Fibroblast of gingiva (primary cell): ENCODE measurements around the gene TOX4.

Experiments used
- DNase-seq: peaks from one replicate; pipeline ENCODE4 v3.0.0-alpha.2; 2011; ENCODE audit warnings: low read depth

The TOX4 gene

DNA sequence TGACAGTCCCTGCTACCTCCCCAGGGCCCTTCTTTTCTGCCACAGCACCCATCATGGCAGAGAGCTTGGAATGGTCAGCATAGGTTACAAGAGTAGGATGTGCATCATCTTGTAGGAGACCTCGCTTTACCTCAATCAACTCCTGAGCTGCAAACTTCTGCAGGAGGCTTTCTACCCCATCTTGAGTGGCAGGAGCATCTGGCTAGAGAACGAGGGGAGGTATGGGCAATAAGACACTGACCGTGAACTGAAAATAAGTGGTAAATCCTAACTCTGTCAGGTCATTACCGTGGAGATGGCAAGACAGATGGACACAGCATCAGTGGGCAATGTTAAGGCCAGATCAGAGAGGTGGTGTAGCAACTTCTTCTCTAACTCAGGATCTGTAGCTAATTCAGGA lies 26.4 kb downstream of the TOX4 start:
- DNase-seq: no peak

DNA sequence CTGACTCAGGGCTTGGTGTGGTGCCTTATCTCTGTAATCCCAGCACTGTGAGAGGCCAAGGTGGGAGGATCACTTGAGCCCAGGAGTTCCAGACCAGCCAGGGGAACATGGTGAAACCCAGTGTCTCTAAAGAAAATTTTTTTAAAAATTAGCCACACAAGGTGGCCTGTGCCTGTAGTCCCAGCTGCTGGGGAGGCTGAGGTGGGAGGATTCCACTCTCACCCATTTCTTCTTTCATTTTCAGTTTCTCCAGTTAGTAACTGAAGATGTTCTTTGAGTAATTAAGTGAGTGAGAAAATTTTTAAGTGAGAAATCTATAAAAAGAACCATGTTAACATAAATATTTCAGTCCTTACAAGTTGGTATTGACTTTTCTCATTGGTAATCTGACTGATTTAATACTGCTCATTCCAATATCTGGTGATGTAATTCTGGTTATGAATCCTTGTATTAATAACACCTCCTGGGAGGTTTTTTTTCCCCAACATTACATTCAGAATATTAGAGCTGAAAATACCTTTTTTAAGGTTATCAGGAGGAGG lies 28.1 kb downstream of the TOX4 start:
- no peak for DNase-seq

DNA sequence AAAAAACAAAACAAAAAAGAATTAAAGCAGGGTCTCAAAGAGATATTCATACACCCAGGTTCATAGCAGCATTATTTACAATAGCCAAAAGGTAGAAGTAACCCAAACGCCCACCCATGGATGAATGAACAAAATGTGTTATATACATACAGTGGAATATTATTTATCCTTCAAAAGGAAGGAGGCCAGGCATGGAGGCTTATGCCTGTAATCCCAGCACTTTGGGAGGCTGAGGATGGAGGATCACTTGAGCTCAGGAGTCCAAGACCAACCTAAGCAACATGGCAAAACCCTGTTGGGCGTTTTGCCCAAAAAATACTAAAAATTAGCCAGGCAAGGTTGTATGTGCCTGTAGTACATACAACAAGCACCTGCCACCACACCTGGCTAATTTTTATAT lies 29.6 kb downstream of the TOX4 start:
- no peak for DNase-seq

DNA sequence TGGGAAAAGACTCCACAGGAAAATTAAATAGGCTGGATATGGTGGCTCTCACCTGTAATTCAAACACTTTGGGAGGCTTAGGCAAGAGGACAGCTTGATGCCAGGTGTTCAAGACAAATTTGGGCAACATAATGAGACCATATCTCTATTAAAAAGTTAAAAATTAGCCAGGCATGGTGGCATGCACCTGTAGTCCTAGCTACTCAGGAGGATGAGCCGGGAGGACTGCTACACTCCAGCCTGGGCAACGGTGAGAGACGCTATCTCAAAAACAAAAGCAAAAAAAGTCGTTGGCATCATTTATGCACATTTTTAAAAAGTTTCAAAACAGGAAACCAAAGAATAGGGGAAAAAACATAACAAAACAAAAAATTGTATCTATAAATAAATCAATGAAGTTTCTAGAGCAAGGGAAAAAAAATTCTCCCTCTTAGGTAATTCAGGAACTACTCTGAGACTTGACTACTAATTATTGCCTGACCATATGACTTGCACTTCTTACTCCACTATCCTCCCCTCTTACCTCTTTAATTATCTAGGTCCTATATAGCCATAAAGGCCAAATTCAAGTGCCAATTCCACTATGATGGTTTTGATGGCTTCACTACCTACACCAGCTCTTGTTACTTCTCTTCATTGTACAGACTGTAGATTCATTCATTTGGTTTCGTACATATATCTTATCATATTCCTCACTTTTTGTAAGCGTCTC lies 32.6 kb downstream of the TOX4 start:
- DNase-seq: no peak

DNA sequence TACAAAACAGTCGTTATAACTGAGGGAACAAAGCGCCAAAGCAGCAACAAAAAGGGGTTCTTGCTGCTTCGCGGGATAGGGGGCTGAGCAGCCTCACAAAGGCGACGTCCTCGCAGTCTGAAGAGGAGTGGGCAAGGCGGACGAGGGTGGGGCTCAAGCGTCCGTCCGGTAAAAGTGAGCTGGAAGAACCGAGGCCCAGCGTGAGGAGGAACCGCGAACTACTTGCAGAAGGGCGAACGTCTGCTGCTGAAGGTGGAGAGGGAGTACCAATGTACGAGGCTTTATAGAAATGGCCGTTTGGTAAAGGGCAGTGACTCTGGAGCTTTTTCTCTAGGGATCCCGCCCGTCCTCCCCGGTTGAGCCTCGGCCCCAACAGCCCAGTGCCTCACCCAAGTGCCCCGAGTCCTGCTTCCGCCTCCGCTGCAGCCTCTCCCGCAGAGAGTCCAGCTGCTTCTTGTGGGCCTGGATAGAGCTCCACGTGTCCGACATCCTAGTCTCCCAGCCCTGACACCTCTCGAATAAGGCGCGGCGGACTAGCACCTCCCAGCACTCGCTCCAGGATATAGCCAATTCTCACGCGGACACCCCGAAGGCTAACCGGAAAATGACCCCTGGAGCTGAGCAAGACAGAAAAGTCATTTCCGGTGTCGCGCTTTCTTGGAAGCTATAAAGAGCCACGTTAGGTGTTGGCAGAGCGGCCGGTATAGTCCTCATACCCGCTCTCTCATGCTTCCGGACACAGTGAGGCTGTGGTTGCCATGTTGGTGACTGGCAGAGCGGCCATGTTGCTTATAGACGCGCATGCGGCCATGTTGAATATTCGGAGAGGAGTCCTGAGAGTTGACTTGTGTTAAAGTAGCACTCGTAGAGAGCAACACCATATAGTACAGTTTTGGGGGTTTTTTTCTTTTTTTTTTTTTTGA lies 34.0 kb downstream of the TOX4 start, which contains the start of gene METTL3:
Gene METTL3, minus strand, starts transcription at position 606 of the 923 bp plus-strand sequence. Its CDS starts 117 bp downstream, at position 489.
- DNase-seq: peak; percentile 99

DNA sequence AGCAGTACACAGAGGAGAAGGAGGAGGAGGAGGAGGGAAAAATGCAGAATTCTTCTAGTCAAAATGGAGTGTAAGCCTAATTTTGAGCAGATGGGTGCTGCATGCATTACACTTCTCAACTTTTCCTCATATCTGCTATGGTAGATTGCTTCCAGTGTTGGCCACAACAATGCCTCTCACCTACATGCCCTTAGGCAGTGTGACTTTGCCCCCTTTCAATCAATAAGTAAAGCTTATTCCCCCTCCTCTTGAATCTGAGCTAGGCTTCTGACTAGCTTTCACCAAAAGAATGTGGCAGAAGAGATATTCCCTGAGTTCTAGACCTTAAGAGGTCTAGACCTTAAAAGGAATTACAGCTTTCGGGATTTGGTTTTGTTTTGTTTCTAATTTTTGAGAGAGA lies 37.3 kb downstream of the TOX4 start:
- DNase-seq: no peak

DNA sequence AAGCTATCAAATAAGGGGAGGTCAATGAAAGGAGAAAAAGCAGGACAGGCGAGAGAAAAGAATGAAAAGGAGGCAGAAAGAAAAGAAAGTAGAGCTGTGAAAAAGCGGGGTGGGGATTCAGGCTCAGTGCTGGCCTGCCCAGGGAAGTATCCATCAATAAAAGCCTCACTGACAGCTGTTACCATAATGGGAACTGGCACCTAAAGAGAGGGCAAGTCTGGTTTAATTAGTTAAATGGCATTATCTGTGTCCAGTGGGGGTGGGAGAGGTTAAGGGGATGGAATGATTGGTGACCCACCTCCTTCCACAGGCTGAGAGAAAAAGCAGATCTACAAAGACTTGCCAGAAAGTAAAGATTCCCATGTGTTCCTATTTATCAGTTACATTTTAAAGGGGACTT lies 41.7 kb downstream of the TOX4 start:
- no peak for DNase-seq

DNA sequence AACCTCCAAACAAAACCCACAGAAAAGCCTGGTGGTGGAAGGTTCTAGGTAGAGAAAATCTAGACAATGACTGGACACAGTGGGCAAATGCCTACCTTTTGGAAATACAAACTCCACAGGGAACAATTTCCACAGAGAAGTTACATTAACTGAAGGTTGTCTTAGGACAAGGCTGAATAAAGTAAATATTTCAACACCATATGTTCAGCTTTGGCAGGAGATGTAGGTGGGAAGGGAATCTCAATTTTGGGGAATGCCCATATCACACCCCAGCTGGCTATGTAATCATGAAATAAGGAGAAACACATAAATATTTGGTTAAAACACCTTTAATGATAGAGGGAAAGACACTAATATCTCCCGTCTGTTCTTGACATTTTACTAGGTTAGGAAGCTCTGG lies 43.8 kb downstream of the TOX4 start:
- no peak for DNase-seq

DNA sequence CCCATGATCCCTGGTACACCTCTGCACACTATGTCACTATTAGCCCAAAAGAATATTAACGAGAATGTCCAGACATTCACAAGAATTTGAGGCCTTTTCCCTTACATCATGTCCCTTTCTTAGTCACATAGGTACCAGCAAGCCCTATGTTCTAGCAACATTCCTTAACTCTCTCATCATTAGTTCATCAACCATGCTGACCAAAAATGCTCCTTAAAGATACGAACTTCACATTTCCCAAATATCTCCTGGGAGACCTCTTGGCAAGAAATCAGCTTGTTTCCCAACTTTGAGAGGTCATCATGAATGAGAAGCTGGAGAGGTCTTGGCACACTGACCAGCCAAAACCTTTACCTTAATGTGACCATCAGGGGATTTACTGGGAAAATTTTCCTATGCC lies 44.5 kb downstream of the TOX4 start:
- peak; percentile 30 for DNase-seq

DNA sequence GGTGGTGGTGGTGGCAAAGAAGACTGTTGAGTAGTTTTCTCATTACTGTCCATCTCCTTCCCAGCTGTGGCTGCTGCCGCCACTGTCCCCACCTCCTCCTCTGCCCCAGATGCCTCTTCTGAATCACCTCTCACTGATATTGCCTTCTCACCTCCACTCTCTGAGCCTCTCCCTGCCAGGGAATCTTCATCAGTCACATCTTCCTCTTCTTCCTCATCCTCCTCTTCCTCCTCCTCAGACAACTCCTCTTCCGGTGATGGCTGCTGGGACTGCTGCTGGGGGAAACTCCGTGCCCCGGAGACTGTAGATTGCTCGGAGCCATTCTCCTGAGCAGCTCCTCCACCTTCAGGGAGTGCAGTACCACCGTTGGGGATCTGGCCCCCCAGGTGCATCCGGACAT lies 46.2 kb downstream of the TOX4 start:
- no peak for DNase-seq

DNA sequence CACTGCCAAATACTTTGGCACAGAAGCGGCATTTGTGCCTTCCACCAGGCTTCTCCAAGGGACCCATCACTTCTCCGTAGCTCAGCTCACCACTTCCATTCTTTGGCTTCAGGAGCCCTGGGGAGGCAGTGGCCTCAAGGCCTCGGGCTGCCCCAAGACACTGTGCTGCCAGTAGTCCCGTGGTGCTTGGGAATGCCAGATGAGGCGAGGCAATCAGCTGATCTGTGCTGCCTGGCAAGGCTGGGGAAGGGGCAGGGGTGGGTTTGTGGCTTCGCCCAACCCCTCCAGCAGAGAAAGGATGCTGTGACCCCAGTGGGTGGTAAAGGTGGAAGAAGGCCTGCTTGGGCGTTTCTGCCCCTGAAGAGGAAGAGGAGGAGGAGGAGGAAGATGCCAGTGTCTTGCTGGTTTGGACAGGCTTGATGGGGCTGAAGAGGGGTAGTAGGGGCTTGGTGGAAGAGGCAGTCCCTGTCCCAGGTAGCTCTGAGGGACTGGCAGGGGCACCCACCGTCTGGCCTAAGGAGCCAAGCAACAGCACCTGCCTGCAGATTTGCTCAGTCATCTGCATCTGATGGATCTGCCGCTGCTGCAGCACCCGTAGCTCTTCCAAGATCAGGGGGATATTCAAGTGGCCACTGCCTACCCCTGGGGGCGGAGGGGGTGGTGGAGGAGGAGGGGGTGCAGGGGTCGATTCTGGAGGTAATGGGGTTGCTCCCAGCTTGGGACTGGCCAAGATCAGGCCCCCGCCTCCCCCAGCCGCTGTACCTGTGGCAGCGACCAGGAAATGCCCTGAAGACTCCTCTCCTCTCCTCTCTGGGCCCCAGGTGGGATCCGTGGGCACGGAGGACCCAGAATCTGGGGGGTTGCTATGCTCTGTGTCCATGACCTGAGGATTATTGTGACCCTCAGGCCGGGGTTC lies 47.8 kb downstream of the TOX4 start:
- no peak for DNase-seq

DNA sequence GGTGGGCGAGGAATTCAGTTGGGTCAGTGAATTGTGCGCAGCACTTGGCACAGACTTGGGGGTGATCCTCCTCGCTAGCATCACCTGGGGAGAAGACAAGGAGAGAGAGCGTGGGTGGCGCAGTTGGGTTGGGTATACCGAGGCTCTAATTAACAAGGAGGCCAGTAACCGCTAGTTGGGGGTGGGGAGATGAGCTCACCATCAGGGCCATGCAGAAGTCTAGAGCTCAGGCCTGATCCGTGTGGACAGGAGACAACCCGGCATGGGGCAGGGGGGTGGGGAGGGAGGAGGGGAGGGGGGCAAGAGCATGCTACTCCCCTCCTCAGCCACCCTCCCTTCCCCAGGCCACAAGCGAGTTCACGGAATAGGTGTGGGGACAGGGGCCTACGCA lies 48.6 kb downstream of the TOX4 start:
- no peak for DNase-seq

DNA sequence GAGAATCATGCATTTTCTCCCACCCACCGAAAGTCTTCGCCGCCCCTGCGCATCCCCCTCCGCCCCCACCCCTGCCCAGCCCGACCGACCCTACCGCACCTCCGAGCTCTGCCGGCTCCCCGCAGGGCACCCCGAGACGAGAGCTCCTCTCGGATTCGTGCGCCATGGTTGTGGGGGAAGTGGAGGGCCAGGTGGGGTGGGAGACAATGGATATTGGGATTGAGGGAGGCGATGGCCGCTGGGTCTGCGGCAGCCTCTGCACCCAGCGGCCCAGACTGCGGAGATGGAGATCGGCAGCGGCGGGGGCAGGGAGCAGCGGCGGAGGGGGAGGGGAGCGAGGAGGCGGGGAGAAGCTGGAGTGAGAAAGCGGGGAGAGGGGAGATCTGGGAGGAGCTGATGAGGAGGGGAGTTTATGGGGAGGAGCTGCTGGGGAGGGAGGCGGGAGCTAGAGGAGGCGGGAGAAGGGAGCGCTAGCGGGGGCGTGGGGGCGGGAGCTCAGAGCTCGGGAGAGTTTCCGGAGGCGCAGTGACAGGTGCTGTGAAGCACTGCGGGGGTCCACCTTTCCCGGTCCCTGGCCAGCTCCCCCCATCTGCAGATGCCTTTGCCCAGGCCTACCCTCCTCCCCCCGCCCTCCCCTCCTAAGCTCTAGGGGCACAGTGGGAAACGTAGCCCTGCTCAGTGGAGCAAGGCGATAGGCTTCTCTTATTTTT lies 49.1 kb downstream of the TOX4 start, which contains the start of gene SALL2:
Gene SALL2, minus strand, starts transcription at position 385 of the 710 bp plus-strand sequence. Its CDS starts 219 bp downstream, at position 166.
- peak; percentile 24 for DNase-seq

DNA sequence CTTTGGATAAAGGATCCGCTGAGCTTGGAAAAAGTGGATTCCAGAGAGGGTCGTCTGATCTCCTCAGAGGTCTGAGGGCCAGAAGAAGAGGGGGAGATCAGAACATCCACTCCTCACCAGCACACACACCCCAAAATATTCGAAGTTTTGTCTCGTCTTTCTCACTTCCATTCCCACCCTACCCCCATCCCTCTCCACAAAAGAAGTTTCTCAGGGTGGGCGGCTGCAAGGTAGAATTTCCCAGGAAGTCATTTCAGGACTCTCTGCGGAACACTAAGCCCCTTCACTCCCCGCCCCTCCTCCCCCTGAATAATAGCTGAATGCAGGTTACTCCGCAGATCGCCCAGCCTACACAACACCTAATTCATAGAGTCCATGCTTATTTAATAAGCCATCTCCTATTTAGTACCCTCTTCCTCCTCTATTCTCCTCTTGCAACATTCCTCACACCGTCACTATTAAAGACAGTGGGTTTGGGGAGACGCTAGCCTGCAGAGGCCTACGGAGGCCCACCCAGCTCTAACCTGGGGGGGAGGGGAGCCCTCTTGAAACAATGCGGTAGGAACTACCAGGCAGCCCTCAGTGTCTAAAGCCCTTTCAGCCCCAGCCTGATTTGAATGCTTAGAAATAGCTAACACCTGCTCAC lies 49.8 kb downstream of the TOX4 start:
- no peak for DNase-seq

DNA sequence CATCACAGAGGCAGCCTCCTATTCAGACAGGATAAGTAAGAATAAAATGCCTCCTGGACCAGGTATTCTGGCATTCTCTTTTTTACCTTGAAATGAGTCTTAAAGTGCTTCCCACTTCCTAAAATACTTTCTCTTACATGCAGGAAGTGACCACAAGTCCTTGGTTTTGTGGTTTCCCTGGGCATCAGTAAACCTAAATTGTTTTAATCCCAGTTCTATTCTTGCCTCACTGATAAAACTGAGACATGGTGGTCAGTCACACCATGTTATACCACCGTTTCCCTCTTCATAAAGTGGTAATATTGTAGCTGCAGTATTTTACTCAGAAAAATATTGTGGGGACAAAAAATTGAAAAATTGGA lies 50.3 kb downstream of the TOX4 start:
- DNase-seq: no peak

DNA sequence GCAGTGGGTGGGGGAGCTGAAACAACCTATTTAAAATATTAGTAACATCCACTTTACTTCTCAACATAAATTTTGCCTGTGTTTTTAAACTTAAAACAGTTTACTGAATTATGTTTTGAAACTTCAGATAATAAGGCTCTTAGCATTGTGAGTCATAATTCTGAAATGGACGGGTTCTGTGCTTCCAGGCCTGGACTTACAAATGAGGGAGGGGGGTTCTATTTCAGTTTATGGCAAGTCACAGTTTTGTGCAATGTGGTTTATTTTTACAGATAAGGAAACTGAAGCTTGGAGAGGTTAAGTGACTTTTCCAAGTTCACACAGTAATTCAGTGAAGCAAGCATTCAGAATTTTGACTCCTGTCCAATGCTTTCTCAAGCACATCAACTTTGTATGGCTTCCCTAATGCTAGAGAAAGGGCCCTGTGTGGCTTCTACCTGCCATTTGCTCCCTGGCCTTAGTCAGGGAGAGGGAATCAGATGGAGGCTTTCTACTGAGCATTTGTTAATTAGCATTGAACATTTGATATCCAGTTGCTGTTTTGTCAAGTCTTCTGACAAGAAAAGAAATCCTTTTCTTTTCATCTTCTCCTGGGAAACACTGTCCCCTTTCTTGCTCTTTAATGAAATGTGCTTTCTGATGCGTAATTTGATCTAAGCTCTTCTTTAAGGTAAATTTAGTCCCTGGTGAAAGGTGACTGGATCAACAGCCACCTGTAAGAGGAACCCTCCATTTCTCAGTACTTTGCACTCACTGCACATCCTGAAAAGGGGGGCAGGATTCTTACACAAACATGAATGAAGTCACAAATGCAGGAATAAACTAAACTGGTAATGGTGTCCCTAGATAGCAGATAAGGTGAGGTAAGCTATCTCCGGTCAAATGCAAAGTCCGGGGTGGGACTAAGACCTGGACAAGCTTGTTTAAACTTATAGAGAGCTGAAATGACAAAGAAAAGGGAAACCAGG lies 51.7 kb downstream of the TOX4 start:
- DNase-seq: no peak

DNA sequence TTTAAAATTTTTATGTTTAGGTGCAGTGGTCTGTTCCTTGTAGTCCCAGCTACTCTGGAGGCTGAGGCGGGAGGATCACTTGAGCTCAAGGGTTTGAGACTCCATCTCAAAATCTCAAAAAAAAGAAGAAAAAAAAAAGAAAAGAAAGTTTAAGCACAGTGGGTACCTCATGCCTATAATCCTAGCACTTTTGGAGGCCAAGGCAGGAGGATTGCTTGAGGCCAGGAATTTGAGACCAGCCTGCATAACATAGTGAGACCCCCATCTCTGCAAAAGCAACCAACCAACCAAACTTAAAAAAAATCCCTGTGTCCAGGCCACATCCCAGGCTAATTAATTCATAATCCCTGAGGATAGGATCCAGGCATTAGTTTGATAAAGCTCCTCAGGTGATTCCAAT lies 52.5 kb downstream of the TOX4 start:
- DNase-seq: no peak

DNA sequence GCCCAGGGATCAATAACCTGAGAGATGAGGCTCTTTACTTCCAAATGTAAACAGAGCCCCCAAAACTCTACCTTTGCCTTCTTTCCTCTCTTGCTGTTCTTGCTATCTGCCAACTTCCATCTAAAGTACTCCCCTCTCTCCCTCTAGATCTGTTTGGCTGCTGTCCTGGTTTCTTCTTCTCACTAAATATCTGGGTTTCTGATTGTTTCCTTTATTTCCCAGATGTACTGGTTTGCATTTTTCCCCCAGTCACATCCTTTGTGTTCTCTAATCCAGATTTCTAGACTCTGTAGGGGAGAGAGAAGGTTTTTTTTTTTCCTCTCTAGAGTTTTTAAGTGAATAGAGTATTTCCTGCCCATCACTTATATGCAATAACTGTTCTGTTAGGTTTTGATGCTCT lies 56.3 kb downstream of the TOX4 start:
- DNase-seq: no peak

DNA sequence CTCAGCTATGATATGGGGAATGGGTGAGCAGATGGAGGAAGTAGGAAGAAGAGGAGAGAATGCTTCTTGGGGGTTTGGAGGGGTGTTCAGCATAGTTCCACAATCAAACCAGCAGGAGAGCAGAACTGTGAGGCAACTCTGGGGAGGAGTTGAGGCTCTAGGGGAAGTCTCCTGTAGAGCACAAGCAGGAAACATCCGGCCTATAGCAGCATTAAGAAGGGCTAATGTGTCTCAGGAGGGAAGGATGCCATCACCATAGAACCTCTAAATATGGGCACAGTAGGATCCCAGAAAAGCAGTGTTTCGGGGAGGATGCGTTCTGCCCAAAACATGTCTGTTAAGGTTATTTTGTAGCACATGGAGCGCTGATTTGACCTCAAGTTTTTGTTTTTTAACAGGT lies 57.6 kb downstream of the TOX4 start:
- no peak for DNase-seq
